GM10248 (cell line): Measurements from ENCODE around the gene RAP1GAP2.
"Not testable (repeated sequence)": the region's sequence is repeated elsewhere in the genome, so short reads cannot be mapped to it uniquely, and the experiment has no call there.

ENCODE experiments used
- CTCF ChIA-PET: fragments of 300-600 bp; sonication (Branson Sonifier 250); formaldehyde crosslinking; extraction: SDS; loops from one replicate; lab custom pipeline; 2021; ENCODE audit warnings: antibody characterized with exemption; lab: Yijun Ruan, JAX
- POLR2A ChIA-PET: fragments of 350-650 bp; sonication (Branson Sonifier 250); formaldehyde crosslinking; extraction: SDS; loops from one replicate; lab custom pipeline; 2020; ENCODE audit warnings: antibody characterized with exemption; lab: Yijun Ruan, JAX
- DNase-seq: peaks from one replicate; pipeline ENCODE4 v3.0.0; 2012; ENCODE audit errors: extremely low spot score
- TF ChIP-seq, protein P1 (sequence below): IDR thresholded peaks from 2 replicates; pipeline ENCODE4 v1.5.1; 2012; ENCODE audit warnings: mild to moderate bottlenecking, low read depth; ENCODE audit errors: extremely low read depth, missing control alignments, control extremely low read depth

RAP1GAP2 gene

DNA sequence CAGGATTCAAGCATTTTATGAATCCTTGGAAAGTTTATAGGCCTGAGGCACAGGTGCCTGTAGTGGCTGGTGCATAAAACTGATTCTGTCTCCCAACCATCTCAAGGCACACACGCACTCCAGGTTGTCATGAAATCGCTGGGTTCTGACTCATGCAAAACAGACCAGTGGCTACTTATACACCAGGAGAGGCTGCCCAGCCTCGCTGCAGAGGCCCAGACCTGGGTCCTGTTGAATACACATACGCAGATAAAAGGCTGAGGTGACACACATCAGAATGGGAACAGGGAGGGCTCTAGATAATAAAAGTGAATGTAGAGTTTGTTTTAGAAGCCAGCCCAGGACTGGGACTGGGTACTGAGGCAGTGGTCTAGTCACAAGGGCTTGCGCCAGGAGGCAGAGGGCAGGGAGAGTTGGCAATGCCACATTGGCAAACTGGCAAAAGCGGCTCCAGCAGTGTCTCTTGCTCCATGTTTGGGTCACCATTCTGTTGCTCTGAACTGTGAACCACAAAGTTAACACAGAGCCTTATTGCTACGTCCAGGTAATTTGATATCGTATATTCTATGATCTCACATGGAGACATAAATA, 253.6 kb downstream of the RAP1GAP2 start:
- TF ChIP-seq, protein P1, sequence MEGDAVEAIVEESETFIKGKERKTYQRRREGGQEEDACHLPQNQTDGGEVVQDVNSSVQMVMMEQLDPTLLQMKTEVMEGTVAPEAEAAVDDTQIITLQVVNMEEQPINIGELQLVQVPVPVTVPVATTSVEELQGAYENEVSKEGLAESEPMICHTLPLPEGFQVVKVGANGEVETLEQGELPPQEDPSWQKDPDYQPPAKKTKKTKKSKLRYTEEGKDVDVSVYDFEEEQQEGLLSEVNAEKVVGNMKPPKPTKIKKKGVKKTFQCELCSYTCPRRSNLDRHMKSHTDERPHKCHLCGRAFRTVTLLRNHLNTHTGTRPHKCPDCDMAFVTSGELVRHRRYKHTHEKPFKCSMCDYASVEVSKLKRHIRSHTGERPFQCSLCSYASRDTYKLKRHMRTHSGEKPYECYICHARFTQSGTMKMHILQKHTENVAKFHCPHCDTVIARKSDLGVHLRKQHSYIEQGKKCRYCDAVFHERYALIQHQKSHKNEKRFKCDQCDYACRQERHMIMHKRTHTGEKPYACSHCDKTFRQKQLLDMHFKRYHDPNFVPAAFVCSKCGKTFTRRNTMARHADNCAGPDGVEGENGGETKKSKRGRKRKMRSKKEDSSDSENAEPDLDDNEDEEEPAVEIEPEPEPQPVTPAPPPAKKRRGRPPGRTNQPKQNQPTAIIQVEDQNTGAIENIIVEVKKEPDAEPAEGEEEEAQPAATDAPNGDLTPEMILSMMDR: no peak
- CTCF ChIA-PET: no interaction called here
- DNase-seq: no peak
- POLR2A ChIA-PET: no interaction called here

DNA sequence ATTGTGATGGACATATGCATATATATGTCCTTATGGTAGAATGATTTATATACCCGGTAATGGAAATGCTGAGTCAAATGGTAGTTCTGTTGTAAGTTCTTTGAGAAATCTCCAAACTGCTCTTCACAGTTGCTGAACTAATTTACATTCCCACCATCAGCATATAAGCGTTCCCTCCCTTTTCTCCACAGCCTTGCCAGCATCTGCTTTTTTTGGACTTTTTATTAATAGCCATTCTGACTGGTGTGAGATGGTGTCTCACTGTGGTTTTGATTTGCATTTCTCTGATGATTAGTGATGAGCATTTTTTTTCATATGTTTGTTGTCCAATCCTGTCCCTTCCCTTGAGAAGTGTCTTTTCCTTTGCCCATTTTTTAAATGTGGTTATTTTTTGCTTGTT, 258.6 kb downstream of the RAP1GAP2 start:
- CTCF ChIA-PET, POLR2A ChIA-PET, DNase-seq: not testable (repeated sequence)

DNA sequence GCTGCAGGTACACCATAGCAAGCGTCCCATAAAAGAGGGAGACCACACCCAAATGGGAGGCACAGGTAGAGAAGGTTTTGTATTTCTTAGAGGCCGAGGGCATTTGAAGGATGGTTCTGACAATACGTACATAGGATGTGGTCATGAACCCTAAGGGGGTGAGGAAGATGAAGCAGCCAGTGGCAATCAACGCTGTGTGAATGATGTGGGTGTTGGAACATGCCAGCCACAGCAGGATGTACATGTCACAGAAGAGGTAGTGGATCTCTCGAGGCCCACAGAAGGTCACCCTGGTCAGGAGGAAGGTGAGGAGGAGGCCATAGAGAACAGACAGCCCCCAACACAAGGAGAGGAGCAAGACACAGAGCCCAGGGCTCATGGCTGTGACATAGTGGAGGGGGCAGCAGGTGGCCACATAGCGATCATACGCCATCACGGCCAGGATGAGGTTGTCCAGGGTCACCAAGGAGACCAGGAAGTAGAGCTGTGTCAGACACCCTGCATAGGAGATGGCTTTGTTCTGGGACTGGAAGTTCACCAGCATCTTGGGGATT, 266.7 kb downstream of the RAP1GAP2 start:
- POLR2A ChIA-PET, CTCF ChIA-PET, DNase-seq: not testable (repeated sequence)

DNA sequence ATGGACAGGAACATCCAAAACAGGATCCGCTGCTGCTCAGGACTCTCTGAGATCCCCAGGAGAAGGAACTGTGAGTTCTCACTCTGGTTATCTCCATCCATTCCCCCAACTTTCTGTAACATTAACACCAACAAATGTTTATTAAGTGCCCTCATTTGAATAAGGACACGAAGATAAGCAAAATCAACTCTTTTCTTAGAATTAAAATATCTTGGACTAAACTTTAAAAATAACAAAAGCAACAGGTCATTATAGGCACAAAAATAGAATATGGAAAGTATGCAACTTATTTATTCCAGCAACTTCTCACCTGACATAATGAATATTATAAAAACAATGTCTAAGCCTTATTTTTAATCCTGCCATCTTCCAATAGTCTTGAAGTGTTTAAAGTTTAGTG, 267.3 kb downstream of the RAP1GAP2 start, which contains the start of gene OR1D5:
Gene OR1D5, minus strand, starts transcription at position 101 of the 400 bp plus-strand sequence. Its CDS starts 0 bp downstream, at position 101.
- POLR2A ChIA-PET, DNase-seq, CTCF ChIA-PET: not testable (repeated sequence)

GRCh38 chr17:3065192-3065591, 269.0 kb downstream of the RAP1GAP2 start:
- POLR2A ChIA-PET, DNase-seq, CTCF ChIA-PET: not testable (repeated sequence)

DNA sequence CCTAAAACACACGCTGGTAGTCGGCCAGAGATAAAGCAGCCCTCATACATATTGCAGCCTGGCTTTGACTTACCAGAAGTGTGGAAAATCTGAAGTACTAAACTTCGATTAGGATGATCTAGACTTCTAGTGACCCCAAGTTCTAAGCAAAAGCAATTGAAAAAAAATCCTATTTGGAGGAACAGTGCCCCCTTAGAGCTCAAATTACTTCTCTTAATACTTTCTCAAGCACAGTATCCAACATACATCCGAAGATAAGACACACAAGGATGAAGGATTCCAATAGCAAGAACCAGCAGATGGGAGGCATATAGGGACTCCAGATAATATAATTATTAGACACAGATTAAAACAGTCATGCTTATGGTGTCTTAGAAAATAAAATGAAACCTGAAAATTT, 277.6 kb downstream of the RAP1GAP2 start:
- DNase-seq, POLR2A ChIA-PET, CTCF ChIA-PET: not testable (repeated sequence)
